Muscle of back (tissue), 11 donors: ENCODE measurements around the gene GPR176. TPM values are rescaled to one million over a fixed set of nuclear protein-coding genes. Genes with fewer than 3 reads are reported as not detected.
"Not testable (repeated sequence)": the region's sequence is repeated elsewhere in the genome, so short reads cannot be mapped to it uniquely, and the experiment has no call there.

Experiments
- DNase-seq, 3 donors: peaks; one replicate each; pipeline versions ENCODE4 v3.0.0 to v3.0.0-alpha.2; 2013
- polyA plus RNA-seq, 10 donors: library from polyadenylated mRNA; unstranded; fragments of 120-200 nt; gene quantifications; one replicate each; pipeline ENCODE4 v1.2.1, GENCODE V29; 2013; ENCODE audit not compliant: insufficient read length in 10 of 10

GPR176 gene
- polyA plus RNA-seq, 10 donors: 4.2 to 10.0 (median 5.8) TPM

DNA sequence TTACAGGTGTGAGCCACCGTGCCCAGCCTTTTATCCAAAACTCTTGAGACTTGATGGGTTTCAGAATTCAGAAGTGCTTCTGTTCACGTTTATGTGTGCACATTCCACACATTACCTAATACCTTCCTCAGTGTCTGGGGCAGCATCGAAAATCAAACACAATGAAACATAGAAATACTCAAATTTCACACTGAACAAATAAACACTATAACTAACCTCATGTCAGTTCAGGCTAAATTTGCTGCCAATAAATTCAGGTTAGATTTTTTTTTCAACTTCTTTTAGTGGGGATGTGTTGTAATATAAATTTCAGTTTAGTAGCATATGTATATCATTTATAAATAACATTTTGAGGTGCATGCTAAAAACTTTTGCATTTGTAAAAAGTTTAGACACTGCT is 16.6 kb upstream of the GPR176 start:
- no peak for DNase-seq

DNA sequence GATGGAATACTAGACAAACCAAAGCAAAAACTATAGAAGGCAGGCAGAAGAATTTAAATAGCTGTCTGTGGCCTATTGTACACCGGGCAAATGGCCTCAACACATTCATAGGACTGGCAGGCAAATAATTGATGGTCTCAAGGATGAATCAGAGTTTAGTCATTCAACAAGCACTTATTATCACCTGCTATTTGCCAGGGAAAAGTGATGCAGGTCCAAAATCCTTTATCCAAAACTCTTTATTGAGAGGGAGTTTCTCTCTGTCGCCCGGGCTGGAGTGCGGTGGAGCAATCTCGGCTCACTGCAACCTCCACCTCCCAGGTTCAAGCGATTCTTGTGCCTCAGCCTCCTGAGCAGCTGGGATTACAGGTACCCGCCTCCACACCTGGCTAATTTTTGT is 16.1 kb upstream of the GPR176 start:
- DNase-seq: no peak

DNA sequence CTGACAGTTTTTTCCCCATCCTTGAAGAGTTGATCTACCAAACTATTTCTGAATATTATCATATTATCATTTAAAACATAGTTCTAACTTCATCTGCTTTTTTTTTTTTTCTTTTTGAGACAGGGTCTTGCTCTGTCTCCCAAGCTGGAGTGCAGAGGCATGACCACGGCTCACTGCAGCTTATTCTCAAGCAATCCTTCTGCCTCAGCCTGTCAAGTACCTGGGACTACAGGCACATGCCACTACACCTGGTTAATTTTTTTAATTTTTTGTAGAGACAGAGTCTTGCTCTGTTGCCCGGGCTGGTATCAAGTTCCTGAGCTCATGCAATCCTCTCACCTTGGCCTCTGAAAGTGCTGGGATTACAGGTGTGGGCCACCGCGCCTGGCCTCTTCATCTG is 15.2 kb upstream of the GPR176 start:
- DNase-seq: no peak

DNA sequence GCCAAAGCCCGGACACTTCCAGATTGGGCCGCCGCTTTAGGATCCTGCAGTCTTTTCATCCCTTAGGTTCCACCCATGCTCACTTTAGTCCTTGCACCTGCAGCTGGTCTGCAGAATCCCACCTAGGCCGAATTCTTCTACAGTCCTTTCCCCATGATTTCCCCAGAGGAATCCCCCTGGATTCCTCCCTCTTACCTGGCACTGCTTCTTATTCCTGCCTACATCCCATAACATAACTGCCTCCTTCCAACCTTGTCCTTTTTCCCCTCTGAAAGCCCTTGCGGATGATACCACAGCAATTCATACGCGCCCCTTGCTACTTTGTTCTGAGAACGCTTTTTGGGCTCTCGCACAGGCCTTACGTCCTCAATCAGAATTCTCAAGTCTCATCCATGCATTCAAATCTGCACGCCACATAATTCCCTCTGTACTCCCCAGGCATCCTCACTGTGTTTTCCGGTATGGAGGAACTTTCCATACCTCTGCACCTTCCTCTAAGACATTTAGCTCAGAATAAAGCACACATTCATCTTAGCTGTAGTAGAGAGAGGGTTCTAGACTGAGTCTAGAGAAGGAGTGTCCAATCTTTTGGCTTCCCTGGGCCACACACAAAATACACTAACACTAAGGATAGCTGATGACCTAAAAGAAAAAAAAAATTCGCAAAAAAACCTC is 14.5 kb upstream of the GPR176 start:
- DNase-seq: peak in 1 of 3 donors; percentile 81

DNA sequence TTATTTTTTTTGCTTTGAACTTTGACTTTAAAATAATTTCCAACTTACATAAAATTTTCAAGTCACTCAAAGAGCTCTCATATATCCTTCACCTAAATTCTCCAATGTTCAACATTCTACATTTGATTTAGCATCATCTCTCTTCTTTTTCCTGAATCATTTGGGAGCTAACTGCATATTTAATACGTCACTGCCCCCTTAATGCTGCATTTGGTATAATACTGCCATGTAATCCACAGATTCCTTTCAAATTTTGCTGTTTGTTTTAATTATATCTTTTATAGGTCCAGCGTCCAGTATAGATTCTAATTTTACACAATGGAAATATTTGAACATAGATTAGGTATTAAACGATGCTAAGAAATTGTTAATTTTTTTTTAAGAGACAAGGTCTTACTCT is 11.5 kb upstream of the GPR176 start:
- no peak for DNase-seq

DNA sequence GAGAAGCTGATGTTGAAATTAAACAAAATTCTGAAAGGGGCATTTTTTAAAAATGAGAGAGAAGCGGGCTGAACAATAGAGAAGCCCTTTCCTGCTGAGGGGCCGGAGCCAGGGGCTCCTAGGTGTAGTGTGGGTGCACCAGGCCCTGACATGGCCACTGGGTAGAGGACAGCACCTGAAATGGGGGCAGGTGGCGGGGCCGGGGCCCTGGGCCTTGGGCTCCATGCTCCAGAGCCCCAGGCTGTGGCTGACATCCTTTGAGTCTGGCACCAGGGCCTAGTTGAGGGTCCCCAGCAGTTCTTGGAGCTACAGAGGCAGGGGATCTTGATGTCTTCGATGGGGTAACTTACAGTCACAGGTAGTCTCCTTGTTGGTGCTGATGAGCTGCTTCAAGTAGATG is 6.5 kb upstream of the GPR176 start:
- no peak for DNase-seq

DNA sequence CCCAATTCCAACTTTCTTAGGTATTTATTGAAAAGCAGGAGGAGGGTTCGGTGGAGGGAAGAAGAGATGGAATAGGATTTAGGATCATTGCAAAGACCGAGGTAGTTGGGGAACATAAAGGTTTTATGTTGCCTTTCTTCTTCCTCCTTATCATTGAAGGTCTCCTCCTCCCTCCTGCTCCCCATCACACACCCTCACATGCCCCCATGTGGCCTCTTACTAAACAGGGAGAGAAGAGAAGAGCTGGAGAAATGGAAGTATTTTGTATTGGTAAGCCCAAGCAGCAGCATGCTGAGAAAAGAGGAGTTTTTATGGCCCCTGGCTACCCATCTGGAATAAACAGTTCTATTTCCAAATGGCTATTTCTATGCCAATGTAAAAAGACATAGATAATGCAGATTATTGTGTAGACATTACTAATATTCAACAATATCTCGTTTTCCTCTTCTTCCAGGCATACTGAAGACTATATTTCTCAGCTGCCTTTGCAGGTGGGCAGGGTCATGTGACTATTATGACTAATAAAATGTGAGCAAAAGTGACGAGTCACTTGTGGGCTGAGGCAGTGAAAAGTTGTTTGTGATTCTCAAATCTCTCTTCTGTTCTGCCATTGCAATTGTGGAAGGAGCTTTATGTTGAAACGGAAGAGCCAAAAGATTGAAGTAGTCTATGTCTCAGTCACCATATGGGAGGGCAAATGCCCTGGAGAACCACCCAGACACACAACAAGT is 5.2 kb upstream of the GPR176 start:
- DNase-seq: no peak

DNA sequence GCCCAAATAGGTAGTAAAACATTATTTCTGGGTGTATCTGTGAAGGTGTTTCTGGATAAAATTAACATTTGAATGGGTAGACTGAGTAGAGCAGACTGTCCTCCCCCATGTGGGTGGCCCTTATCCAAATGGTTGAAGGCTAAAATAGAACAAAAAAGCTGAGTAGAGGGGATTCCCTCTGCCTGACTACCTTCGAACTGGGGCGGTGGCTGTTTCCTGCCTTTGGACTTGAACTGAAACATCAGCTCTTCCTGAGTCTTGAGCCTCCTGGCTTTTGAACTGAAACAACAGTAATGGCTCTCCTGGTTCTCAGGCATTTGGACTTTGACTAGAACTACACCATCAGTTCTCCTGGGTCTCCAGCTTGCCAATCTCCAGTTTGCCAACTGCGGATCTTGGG is 4.4 kb upstream of the GPR176 start:
- DNase-seq: no peak

DNA sequence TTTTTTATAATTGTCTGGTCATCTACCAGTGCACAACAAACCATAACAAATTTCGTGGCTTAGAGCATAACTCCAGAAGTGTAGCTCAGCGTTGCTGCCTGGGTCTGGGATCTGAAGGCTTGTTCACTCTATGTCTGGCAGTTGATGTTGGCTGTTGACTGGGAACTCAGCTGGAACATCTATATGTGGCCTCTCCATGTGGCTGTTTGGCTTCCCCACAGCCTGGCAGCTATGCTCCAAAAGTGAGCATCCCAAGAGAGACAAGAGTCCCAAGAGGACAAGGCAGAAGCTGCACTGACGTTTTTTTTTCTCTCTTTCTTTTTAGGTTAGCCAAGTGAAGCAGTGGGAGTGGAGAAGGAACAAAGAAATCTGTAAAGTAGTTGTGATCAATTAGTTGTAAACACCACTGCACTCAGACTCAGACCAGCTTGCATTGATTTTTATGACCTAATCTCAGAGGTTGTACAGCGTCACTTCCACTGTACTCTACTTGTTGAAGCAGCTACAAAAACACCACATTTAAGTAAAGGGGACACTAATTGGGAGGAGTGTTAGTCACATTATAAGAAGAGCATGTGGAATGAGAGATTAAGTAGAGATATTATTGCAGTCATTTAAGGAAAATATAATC is 2.5 kb upstream of the GPR176 start:
- DNase-seq: no peak

DNA sequence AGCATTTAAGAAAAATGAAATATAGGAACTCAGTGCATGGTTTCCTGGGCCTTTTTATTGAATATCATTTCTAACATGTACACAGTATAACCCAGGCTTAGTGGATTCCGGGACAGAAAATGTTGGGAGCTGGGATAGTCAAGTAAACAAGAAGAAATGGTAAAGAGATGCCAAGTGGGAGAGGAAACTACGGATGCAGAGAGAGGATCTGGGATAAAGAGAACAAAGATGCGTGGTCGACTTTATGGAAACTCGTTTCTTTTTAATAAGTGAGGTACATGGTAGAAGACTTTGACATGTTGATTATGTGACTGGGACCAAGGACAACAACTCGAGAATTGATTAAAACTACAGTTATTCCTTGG is 1.2 kb upstream of the GPR176 start:
- no peak for DNase-seq

DNA sequence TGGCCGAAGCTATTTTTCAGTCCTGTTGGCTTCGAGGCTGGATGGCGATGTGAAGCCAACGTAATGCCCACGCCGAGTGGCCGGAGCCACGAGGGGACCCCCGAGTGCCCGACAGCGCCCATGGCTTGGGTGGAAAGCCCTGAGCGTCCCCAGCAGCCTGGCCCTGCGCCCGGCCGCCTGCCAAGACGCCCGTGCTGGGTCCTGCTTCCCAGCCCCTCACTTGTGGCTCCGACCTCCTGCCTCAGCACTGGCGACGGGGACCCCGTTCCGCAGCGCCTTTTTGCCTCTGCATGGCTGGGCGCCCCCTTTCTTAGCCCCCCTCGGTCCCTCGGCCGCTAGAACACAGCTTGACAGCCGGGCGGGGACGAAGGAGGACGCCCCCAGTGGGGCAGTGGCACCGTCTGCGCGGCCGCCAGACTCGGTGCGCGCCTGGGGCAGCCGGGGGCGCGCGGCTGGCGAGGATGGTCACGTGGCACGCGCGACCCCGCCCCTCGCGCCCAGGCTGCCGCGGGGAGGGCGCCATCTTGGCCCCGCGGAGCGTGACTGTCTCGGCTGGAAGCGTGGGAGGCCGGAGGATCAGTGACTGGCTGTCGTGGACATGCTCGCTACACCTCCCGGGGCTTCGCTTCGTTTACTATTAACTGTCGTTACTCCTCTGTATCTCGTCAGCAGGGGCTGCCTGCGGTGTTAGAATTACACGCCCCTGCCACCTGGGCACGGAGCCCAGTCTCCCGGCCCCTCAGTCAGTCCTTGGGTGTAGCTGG is 626 bp upstream of the GPR176 start:
- peak; percentile 80 to 92 (median 83) for DNase-seq

DNA sequence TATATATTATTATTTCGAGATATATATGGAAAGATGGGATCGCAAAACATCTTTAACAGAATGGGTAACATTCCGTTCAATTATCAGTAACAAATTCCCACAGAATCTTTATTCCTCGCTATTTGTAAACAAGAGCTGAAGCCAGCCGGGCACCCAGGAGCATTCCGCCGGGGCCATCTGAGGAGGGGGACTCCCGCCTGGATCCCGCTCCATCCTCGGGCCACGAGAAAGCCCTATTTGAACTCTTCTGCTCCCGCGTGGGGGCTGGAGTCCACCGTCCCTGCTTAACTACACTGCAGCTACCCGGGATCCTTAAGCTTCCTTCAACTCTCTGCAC is 687 bp downstream of the GPR176 start:
- DNase-seq: no peak

DNA sequence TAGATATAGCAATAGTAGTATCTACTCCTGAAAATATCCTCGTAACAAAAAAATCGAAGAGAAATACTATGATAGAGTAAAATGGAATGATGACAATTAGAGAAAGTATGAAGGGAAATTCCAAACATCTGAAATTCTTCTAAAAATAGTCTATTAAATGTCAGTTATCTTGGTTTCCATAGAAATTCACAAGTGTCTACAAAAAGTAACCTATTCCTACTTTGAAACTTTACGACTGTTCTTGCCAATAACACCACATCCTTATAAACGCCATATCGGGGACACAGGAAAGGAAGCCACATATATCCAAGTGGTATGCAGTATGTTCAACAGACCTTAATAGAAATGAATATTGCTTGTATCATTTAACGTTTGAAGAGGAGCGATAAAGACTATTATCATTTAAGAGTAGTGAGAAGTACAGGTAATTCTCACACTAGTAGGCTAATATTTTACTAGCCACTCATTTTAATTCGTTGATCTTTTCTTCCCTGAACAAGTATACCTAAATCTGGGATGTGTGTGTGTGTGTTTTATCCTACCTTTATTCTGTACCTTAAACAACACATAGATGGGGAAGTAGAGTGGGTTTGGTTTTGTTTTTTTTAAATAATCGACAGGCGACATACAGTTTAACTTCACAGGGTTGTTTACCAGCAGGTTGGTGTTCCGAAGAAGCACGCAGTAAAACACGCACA is 1.2 kb downstream of the GPR176 start:
- peak in 2 of 3 donors; percentile 37 to 88 for DNase-seq

DNA sequence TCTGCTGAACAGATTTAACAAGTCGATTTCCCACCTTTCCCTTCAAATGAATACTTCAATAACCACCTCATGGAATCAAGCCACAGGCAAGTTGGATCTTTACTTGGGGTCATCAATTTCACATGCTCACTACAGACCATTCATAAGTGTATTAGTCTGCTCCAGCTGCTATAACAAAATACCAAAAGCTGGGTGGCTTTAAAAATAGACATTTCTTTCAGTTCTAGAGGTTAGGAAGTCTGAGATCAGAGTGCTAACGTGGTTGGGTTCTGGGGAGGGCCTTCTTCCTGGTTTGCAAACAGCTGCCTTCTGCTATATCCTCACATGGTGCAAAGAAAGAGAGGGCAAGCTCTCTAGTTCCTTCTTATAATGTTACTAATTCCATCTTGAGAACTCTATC is 5.1 kb downstream of the GPR176 start:
- no peak for DNase-seq

DNA sequence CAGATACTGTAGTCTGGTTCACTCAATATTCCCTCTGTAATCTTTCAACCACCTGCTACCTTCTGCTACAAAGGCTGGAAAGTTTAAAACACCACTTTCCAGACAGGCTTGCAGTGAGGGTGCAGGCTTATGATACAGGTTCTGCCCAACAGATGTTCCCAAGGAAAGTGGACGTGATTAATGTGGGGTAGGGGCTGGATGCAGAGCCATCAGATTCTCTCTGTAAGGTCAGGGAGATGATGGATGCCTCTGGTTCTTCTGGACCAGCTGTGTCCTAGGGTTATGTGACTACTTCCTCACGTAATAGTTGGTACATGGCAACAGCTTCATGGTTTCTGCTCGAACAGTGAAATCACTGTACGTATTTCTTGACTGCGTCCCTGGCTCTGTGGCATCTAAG is 11.1 kb downstream of the GPR176 start:
- no peak for DNase-seq

DNA sequence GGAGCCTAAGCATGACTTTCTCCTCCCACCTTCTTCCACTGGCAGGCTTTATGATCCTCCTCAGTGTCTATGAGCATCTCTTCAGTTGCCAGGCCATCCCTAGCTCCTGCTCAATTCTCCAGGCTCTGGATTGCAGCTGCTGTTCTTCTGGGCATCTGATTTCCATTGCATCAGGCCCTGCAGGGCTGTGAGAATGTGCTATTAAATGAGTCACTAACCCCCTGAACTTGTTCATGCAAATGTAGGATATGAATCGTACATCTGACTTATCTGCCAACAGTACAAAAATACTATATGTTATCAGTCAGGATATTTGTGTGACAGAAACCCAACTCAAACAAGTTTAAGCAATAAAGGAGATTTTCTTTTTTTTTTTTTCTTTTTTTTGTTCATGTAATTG is 11.9 kb downstream of the GPR176 start:
- DNase-seq: peak in 2 of 3 donors; percentile 35 to 80

DNA sequence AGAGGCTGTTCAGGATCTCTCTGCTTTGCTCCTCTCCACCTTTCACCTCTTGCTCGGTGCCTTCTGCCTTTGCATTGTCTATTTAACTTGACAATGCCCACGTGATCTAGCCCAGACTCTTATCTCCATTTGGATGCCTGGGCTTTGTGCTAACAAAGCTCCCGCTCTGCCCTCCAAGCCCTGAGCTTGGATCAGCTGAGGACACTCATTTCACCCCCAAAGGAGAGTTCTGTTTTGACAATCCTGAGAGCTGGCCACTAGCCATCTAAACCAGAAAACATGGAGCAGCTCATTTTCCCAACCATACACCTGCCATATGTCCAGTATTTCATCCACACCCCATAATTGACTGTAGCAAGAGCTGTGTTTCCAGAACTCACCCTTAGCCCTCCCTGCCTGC is 12.8 kb downstream of the GPR176 start:
- DNase-seq: no peak

DNA sequence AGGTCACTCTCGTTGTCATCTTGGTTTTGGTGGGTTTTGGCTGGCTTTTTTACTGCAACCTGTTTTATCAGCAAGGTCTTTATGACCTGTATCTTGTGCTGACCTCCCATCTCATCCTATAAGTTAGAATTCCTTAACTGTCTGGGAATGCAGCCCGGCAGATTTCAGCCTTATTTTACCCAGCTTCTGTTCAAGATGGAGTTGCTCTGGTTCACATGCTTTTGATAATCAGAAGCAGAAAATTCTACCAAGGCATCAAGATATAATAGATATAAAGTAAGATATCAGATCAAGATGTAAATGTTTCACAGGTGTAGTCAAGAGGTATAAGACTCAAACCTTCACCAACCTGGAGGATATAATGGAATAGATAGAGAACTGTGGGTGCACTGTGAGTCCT is 16.0 kb downstream of the GPR176 start:
- DNase-seq: no peak

DNA sequence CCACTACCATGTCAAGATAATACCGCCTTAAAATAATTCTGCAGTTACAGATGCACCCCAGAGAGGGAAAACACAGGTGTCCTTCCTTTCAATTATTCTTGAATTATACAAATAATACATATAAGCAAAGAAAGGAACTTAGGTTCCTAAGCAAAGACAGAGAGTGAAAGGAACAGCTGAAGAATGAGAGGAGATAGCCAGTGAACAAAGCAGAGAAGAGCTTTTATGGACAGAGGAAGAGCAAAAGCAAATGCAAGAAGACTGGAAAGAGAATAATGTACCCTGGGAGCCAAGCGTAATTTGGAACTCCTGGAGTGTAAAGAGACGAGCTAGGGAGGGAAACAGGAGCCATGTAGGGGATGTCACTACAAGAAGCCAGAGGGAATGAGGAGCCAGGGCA is 21.7 kb downstream of the GPR176 start:
- DNase-seq: no peak

DNA sequence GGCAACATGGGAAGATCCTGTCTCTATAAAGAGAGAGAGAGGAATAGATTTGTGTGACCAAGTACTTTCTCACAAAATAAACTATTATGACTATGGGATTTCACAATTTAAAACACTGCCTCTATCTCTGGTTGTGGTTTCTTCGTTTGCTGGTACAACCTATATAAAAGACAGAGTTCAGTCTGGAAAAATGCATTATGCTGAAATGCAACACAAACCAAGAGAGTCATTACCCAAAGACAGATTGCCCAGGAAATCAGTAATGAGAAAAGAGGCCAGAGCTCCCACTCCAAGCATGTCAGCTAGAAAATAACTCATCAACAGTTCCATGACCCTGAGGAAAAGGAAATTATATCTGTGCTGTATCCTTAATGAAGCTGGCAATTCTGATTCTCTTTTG is 23.2 kb downstream of the GPR176 start:
- peak in 1 of 3 donors; percentile 47 for DNase-seq

DNA sequence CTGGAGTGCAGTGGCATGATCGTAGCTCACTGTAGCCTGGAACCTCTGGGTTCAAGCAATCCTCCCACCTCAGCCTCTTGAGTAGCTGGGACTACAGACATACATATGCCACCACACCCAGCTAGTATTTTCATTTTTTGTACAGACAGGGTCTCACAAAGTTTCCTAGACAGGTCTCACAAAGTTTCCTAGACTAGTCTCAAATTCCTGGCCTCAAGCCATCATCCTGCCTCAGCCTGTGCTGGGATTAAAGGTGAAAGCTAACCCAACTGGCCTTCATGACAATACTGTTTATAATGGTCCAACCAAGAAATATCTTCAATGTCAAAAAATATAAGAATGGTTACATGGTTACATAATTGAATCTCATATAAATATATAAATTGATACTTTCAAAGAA is 24.0 kb downstream of the GPR176 start:
- DNase-seq: no peak

DNA sequence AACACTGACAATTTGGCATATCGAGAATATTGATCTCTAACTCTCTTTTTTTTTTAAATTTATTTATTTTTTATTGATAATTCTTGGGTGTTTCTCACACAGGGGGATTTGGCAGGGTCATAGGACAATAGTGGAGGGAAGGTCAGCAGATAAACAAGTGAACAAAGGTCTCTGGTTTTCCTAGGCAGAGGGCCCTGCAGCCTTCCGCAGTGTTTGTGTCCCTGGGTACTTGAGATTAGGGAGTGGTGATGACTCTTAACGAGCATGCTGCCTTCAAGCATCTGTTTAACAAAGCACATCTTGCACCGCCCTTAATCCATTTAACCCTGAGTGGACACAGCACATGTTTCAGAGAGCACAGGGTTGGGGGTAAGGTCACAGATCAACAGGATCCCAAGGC is 27.0 kb downstream of the GPR176 start:
- DNase-seq: not testable (repeated sequence)
